ENCODE measurements around the gene SCUBE2. TPM values are rescaled to one million over a fixed set of nuclear protein-coding genes. Genes with fewer than 3 reads are reported as not detected.

SCUBE2 gene
- total and polyA plus RNA-seq, 2 donors (not counting 3 experiments of a cell fraction or from before 2014, with no cell fraction given): 0.55 to 3.5 TPM

DNA sequence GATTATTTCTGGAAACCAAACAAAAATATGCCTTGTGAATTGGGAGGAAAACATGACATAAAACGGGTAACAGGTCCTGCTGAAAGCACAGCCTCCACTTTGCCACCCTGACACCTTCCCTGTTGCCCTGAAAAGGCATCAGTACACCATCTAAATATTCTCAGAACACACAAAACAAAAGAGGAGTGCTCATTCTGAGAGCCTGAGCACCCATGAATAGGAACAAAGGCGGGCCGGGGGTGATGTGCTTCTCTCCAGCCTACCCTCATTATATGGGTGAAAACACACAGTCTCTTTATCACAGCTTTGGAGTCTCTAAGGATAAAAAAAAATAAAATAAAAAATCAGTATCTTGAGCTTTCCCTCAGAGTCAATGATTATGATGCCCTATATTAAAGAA, 19.7 kb downstream of the SCUBE2 start:
- Histone ChIP-seq H3K27ac (ENCODE audit: insufficient read depth, low read depth, low read length) (no peak overlapping the region), H2AFZ (ENCODE audit: low read depth, low read length) (no peak overlapping the region), H3K9me3 (replicated peaks; ENCODE audit: control insufficient read depth, insufficient read depth, low read length) (no peaks in the 10 kb centered on the region), H3K9me1 (replicated peaks; ENCODE audit: control insufficient read depth, extremely low read depth, insufficient read depth, low read length) (no peaks in the 10 kb centered on the region), H3K27me3 (ENCODE audit: control insufficient read depth in 2 of 2, insufficient read depth in 2 of 2, low read length in 2 of 2) (no peaks in the 10 kb centered on the region), H3K4me2 (ENCODE audit: insufficient read depth, low read length) (no peak overlapping the region), H3K9ac (replicated peaks; ENCODE audit: extremely low read depth, insufficient read depth, low read length) (no peak overlapping the region), H3K79me2 (ENCODE audit: control insufficient read depth, insufficient read depth, low read length) (no peaks in the 10 kb centered on the region), H3K4me1 (ENCODE audit: control insufficient read depth, extremely low read depth, insufficient read depth, low read length) (no peaks in the 10 kb centered on the region), H4K20me1 (replicated peaks; ENCODE audit: control insufficient read depth, extremely low read depth, insufficient read depth, low read length) (no peaks in the 10 kb centered on the region), H3K36me3 (ENCODE audit: control insufficient read depth in 2 of 2, extremely low read depth in 1 of 2, insufficient read depth in 2 of 2, low read length in 2 of 2) (no peaks in the 10 kb centered on the region), H3K4me3 (replicated peaks in 1 of 3; ENCODE audit: insufficient read depth in 1 of 3, low read depth in 1 of 3, low read length in 3 of 3) (no peak overlapping the region)
- DNase-seq (ENCODE audit: low read depth, low spot score) (no peak), FAIRE-seq (no peak)
- CTCF ChIA-PET: interaction anchor here (1.0 to 1.5 kb wide), 2 partner anchors 9 to 10 kb away, joined by 3 to 4 read pairs; no protein-coding TSS in a partner anchor
- dilution Hi-C loops (cut with MboI; ENCODE audit: extremely low pct_ligation_motif_present, low sequenced_read_pairs) (no loop called here), intact Hi-C loops (cut with micrococcal nuclease) (no loop called here)
- no peak for TF ChIP-seq FOS (IDR thresholded peaks at IDR 0.05; ENCODE audit: borderline replicate concordance, insufficient read depth, low read length)
- no peak for TF ChIP-seq MAX (IDR thresholded peaks at IDR 0.05; ENCODE audit: insufficient read depth, insufficient read length)
- TF ChIP-seq POLR2AphosphoS5 (IDR thresholded peaks at IDR 0.05; ENCODE audit: insufficient read depth, low read depth, low read length): no peak
- TF ChIP-seq MYC (IDR thresholded peaks at IDR 0.05; ENCODE audit: low read depth, low read length): no peak
- no peak for TF ChIP-seq CTCF (IDR thresholded peaks at IDR 0.05; ENCODE audit: extremely low read depth in 1 of 2, insufficient read depth in 1 of 2, low read depth in 1 of 2, low read length in 2 of 2)
- no peak for TF ChIP-seq POLR2A (IDR thresholded peaks at IDR 0.05; ENCODE audit: low read depth, low read length)
- TF ChIP-seq JUN (IDR thresholded peaks at IDR 0.05; ENCODE audit: borderline replicate concordance, insufficient read depth, insufficient read length, low read depth): no peak
- TF ChIP-seq EZH2 (IDR thresholded peaks at IDR 0.05; ENCODE audit: borderline replicate concordance, low read depth, low read length, severe bottlenecking): no peak
- no peak for TF ChIP-seq GATA2 (IDR thresholded peaks at IDR 0.05; ENCODE audit: insufficient read depth, insufficient read length, low read depth, low read length)
- POLR2A ChIA-PET: no interaction called here
- BruUV-seq (replicated peaks): no TSS peak
